HepG2 (cell line): ENCODE measurements around the gene ARHGAP26. TPM values are rescaled to one million over a fixed set of nuclear protein-coding genes. Genes with fewer than 3 reads are reported as not detected.

Source experiments
- CEBPB ChIP-seq: IDR thresholded peaks from 2 replicates; pipeline ENCODE4 v1.6.1; 2011; ENCODE audit warnings: low read depth, low read length, improper control_type of control experiment, borderline replicate concordance
- DPF2 ChIP-seq: sonication (generic); formaldehyde crosslinking; IDR thresholded peaks from 2 replicates; pipeline ENCODE4 v1.4.0; 2020; ENCODE audit warnings: mild to moderate bottlenecking, low read depth, missing genetic modification reagents, borderline replicate concordance
- FOXJ3 ChIP-seq: sonication (generic); formaldehyde crosslinking; IDR thresholded peaks from 2 replicates; pipeline ENCODE4 v1.4.0; 2020; ENCODE audit warnings: missing genetic modification reagents, mild to moderate bottlenecking, borderline replicate concordance
- HDAC2 ChIP-seq: sonication (generic); formaldehyde crosslinking; IDR thresholded peaks from 2 replicates; pipeline ENCODE4 v1.4.0; 2020; ENCODE audit warnings: missing genetic modification reagents
- IKZF1 ChIP-seq: fragments of 450-650 bp; IDR thresholded peaks from 2 replicates; pipeline ENCODE4 v1.7.1; 2016
- ISL2 ChIP-seq: sonication (generic); formaldehyde crosslinking; IDR thresholded peaks from 2 replicates; pipeline ENCODE4 v1.5.0; 2020; ENCODE audit warnings: missing genetic modification reagents
- MTF1 ChIP-seq: sonication (generic); formaldehyde crosslinking; IDR thresholded peaks from 2 replicates; pipeline ENCODE4 v1.5.0; 2020; ENCODE audit warnings: missing genetic modification reagents
- NFKBIZ ChIP-seq: IDR thresholded peaks from 2 replicates; pipeline ENCODE4 v1.6.1; 2018; ENCODE audit warnings: missing genetic modification reagents, missing compliant biosample characterization
- PHF20 ChIP-seq: sonication (generic); formaldehyde crosslinking; IDR thresholded peaks from 2 replicates; pipeline ENCODE4 v1.5.0; 2020; ENCODE audit warnings: mild to moderate bottlenecking, missing genetic modification reagents
- TEAD3 ChIP-seq: optimal IDR thresholded peaks from 2 replicates; pipeline ENCODE3; 2016; ENCODE audit warnings: borderline replicate concordance
- U2AF1 ChIP-seq: fragments of 200-400 bp; formaldehyde crosslinking; optimal IDR thresholded peaks from 2 replicates; pipeline ENCODE3; 2017; ENCODE audit warnings: mild to moderate bottlenecking, low read depth, low read length
- ZFAT ChIP-seq: sonication (generic); formaldehyde crosslinking; conservative IDR thresholded peaks from 2 replicates; pipeline ENCODE4 v1.8.1; 2023; ENCODE audit warnings: missing genetic modification reagents, inconsistent platforms
- ZNF160 ChIP-seq: sonication (generic); formaldehyde crosslinking; IDR thresholded peaks from 2 replicates; pipeline ENCODE4 v1.8.0; 2022; ENCODE audit warnings: mild to moderate bottlenecking, inconsistent platforms, missing genetic modification reagents
- ZNF432 ChIP-seq: sonication (generic); formaldehyde crosslinking; IDR thresholded peaks from 2 replicates; pipeline ENCODE4 v1.5.0; 2020; ENCODE audit warnings: missing genetic modification reagents, mild to moderate bottlenecking, borderline replicate concordance
- ZNF614 ChIP-seq: IDR thresholded peaks from 2 replicates; pipeline ENCODE4 v1.6.1; 2018; ENCODE audit warnings: missing biosample characterization, missing genetic modification reagents, inconsistent platforms, borderline replicate concordance
- ZNF724P ChIP-seq: sonication (generic); formaldehyde crosslinking; IDR thresholded peaks from 2 replicates; pipeline ENCODE4 v1.8.0; 2022; ENCODE audit warnings: missing genetic modification reagents, borderline replicate concordance
- polyA plus RNA-seq, 8 experiments: library from polyadenylated mRNA; depleted of rRNA in 3 of 8; stranded (reverse) in 7 of 8; unstranded in 1 of 8; fragments of >200 nt; fragmentation: Illumina TruSeq in 4 of 8; extraction: Trizol in 4 of 8; gene quantifications; 2 replicates each; pipeline versions ENCODE4 v1.2.1 to v1.2.3, GENCODE V29; 2011 to 2016; ENCODE audit warnings: low read depth in 4 of 8, missing spikeins in 1 of 8, mixed read lengths in 1 of 8; ENCODE audit not compliant: insufficient read depth in 1 of 8
- total RNA-seq, 5 experiments: library from RNA; depleted of rRNA; stranded (reverse); fragments of >200 nt; fragmentation: Illumina TruSeq; extraction: Trizol; gene quantifications; 2 replicates each; pipeline ENCODE4 v1.2.3, GENCODE V29; 2016; ENCODE audit warnings: low read depth in 1 of 5
- TF ChIP-seq, protein P1 (sequence below): sonication (generic); formaldehyde crosslinking; IDR thresholded peaks from 2 replicates; pipeline ENCODE4 v1.9.0; 2021; ENCODE audit warnings: missing genetic modification reagents, mild to moderate bottlenecking, borderline replicate concordance
- TF ChIP-seq, protein P2 (sequence below): sonication (generic); formaldehyde crosslinking; IDR thresholded peaks from 2 replicates; pipeline ENCODE4 v1.4.0; 2020; ENCODE audit warnings: missing genetic modification reagents, borderline replicate concordance
- TF ChIP-seq, protein P3 (sequence below): sonication (generic); formaldehyde crosslinking; IDR thresholded peaks from 2 replicates; pipeline ENCODE4 v1.5.1; 2020; ENCODE audit warnings: missing genetic modification reagents, mild to moderate bottlenecking, borderline replicate concordance
- TF ChIP-seq, protein P4 (sequence below): sonication (generic); formaldehyde crosslinking; IDR thresholded peaks from 2 replicates; pipeline ENCODE4 v1.4.0; 2020; ENCODE audit warnings: missing genetic modification reagents, mild to moderate bottlenecking, borderline replicate concordance

Gene ARHGAP26
- total and polyA plus RNA-seq, 2 of the 13 experiments (the other 11 are each of a cell fraction or from before 2014, with no cell fraction given), result 9.6 to 18.2 TPM

DNA sequence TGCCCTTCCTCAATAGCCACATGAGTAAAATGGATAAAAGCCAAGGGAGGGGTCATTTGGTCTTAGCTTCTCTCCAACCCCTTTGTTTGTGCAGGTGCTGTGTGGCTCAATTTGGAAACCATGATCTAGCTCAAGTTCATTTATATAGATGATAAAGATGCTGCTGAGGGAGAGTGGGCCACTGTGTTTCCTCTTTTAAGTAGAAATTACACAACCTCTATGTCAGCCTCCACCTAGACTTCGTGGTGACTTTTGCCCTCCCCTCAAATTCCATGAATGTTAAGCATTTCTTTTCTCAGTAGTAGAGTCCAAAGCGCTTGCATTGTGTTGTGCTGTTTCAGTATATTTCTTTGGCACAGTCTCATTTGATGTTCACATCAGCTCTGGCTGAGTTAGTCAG is 241.4 kb downstream of the ARHGAP26 start (continued):
- TF ChIP-seq, protein P1, sequence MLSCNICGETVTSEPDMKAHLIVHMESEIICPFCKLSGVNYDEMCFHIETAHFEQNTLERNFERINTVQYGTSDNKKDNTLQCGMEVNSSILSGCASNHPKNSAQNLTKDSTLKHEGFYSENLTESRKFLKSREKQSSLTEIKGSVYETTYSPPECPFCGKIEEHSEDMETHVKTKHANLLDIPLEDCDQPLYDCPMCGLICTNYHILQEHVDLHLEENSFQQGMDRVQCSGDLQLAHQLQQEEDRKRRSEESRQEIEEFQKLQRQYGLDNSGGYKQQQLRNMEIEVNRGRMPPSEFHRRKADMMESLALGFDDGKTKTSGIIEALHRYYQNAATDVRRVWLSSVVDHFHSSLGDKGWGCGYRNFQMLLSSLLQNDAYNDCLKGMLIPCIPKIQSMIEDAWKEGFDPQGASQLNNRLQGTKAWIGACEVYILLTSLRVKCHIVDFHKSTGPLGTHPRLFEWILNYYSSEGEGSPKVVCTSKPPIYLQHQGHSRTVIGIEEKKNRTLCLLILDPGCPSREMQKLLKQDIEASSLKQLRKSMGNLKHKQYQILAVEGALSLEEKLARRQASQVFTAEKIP (CRISPR knock-in tag), result no peak
- TF ChIP-seq, protein P2, sequence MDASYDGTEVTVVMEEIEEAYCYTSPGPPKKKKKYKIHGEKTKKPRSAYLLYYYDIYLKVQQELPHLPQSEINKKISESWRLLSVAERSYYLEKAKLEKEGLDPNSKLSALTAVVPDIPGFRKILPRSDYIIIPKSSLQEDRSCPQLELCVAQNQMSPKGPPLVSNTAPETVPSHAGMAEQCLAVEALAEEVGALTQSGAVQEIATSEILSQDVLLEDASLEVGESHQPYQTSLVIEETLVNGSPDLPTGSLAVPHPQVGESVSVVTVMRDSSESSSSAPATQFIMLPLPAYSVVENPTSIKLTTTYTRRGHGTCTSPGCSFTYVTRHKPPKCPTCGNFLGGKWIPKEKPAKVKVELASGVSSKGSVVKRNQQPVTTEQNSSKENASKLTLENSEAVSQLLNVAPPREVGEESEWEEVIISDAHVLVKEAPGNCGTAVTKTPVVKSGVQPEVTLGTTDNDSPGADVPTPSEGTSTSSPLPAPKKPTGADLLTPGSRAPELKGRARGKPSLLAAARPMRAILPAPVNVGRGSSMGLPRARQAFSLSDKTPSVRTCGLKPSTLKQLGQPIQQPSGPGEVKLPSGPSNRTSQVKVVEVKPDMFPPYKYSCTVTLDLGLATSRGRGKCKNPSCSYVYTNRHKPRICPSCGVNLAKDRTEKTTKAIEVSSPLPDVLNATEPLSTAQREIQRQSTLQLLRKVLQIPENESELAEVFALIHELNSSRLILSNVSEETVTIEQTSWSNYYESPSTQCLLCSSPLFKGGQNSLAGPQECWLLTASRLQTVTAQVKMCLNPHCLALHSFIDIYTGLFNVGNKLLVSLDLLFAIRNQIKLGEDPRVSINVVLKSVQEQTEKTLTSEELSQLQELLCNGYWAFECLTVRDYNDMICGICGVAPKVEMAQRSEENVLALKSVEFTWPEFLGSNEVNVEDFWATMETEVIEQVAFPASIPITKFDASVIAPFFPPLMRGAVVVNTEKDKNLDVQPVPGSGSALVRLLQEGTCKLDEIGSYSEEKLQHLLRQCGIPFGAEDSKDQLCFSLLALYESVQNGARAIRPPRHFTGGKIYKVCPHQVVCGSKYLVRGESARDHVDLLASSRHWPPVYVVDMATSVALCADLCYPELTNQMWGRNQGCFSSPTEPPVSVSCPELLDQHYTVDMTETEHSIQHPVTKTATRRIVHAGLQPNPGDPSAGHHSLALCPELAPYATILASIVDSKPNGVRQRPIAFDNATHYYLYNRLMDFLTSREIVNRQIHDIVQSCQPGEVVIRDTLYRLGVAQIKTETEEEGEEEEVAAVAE (CRISPR knock-in tag), result no peak
- TF ChIP-seq DPF2 (CRISPR knock-in tag) (no peak), ZNF432 (CRISPR knock-in tag) (no peak), ZNF724P (CRISPR knock-in tag) (no peak), CEBPB (peak; percentile 87), ZFAT (no peak), TEAD3 (CRISPR knock-in tag) (peak; percentile 98), FOXJ3 (CRISPR knock-in tag) (0 out of 2 replicates have a peak, but pooled peaks have one; percentile 23), HDAC2 (CRISPR knock-in tag) (peak; percentile 58), ISL2 (CRISPR knock-in tag) (0 out of 2 replicates have a peak, but pooled peaks have one; percentile 46), ZNF614 (0 out of 2 replicates have a peak, but pooled peaks have one; percentile 47), NFKBIZ (CRISPR knock-in tag) (no peak), U2AF1 (no peak), ZNF160 (no peak), PHF20 (CRISPR knock-in tag) (no peak), MTF1 (CRISPR knock-in tag) (no peak), IKZF1 (no peak)
- TF ChIP-seq, protein P3, sequence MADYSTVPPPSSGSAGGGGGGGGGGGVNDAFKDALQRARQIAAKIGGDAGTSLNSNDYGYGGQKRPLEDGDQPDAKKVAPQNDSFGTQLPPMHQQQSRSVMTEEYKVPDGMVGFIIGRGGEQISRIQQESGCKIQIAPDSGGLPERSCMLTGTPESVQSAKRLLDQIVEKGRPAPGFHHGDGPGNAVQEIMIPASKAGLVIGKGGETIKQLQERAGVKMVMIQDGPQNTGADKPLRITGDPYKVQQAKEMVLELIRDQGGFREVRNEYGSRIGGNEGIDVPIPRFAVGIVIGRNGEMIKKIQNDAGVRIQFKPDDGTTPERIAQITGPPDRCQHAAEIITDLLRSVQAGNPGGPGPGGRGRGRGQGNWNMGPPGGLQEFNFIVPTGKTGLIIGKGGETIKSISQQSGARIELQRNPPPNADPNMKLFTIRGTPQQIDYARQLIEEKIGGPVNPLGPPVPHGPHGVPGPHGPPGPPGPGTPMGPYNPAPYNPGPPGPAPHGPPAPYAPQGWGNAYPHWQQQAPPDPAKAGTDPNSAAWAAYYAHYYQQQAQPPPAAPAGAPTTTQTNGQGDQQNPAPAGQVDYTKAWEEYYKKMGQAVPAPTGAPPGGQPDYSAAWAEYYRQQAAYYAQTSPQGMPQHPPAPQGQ (CRISPR knock-in tag), result no peak
- TF ChIP-seq, protein P4, sequence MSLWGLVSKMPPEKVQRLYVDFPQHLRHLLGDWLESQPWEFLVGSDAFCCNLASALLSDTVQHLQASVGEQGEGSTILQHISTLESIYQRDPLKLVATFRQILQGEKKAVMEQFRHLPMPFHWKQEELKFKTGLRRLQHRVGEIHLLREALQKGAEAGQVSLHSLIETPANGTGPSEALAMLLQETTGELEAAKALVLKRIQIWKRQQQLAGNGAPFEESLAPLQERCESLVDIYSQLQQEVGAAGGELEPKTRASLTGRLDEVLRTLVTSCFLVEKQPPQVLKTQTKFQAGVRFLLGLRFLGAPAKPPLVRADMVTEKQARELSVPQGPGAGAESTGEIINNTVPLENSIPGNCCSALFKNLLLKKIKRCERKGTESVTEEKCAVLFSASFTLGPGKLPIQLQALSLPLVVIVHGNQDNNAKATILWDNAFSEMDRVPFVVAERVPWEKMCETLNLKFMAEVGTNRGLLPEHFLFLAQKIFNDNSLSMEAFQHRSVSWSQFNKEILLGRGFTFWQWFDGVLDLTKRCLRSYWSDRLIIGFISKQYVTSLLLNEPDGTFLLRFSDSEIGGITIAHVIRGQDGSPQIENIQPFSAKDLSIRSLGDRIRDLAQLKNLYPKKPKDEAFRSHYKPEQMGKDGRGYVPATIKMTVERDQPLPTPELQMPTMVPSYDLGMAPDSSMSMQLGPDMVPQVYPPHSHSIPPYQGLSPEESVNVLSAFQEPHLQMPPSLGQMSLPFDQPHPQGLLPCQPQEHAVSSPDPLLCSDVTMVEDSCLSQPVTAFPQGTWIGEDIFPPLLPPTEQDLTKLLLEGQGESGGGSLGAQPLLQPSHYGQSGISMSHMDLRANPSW (CRISPR knock-in tag), result no peak
